HEK293T (cell line): ENCODE results near the gene MS4A10.

Experiments used
- CTCF ChIA-PET: fragments of 350-600 bp; formaldehyde crosslinking; extraction: SDS; loops from one replicate; lab custom pipeline; 2021; ENCODE audit warnings: antibody characterized with exemption, inconsistent platforms; lab: Yijun Ruan, JAX
- POLR2A ChIA-PET: fragments of 350-600 bp; formaldehyde crosslinking; extraction: SDS; loops from one replicate; lab custom pipeline; 2020; ENCODE audit warnings: antibody characterized with exemption, inconsistent platforms; lab: Yijun Ruan, JAX
- DNase-seq: peaks from one replicate; pipeline ENCODE4 v3.0.0; 2012; ENCODE audit warnings: mixed read lengths; ENCODE audit errors: extremely low spot score
- ARNT ChIP-seq: fragments of 450-650 bp; IDR thresholded peaks from 2 replicates; pipeline ENCODE4 v1.6.1; 2017; ENCODE audit warnings: mild to moderate bottlenecking
- BHLHE40 ChIP-seq: fragments of 450-650 bp; IDR thresholded peaks from 2 replicates; pipeline ENCODE4 v1.6.1; 2016; ENCODE audit warnings: mild to moderate bottlenecking, moderate library complexity, borderline replicate concordance
- CTBP1 ChIP-seq: fragments of 450-650 bp; IDR thresholded peaks from 2 replicates; pipeline ENCODE4 v1.6.1; 2016; ENCODE audit warnings: borderline replicate concordance
- ELF4 ChIP-seq: fragments of 450-650 bp; IDR thresholded peaks from 2 replicates; pipeline ENCODE4 v1.6.1; 2017; ENCODE audit warnings: antibody characterized with exemption
- FOXA1 ChIP-seq: fragments of 450-650 bp; IDR thresholded peaks from 2 replicates; pipeline ENCODE4 v1.6.1; 2016; ENCODE audit warnings: mild to moderate bottlenecking
- FOXK2 ChIP-seq: fragments of 450-650 bp; IDR thresholded peaks from 2 replicates; pipeline ENCODE4 v1.6.1; 2016; ENCODE audit warnings: mild to moderate bottlenecking
- FOXM1 ChIP-seq: fragments of 450-650 bp; IDR thresholded peaks from 2 replicates; pipeline ENCODE4 v1.6.1; 2017; ENCODE audit warnings: mild to moderate bottlenecking, borderline replicate concordance
- HDGF ChIP-seq: fragments of 450-650 bp; IDR thresholded peaks from 2 replicates; pipeline ENCODE4 v1.6.1; 2017; ENCODE audit warnings: antibody characterized with exemption, borderline replicate concordance
- L3MBTL2 ChIP-seq: fragments of 450-650 bp; conservative IDR thresholded peaks from 2 replicates; pipeline ENCODE4 v1.6.1; 2016; ENCODE audit warnings: mild to moderate bottlenecking
- LEF1 ChIP-seq: fragments of 450-650 bp; IDR thresholded peaks from 2 replicates; pipeline ENCODE4 v1.6.1; 2017; ENCODE audit warnings: mild to moderate bottlenecking, borderline replicate concordance
- NFRKB ChIP-seq: fragments of 450-650 bp; IDR thresholded peaks from 2 replicates; pipeline ENCODE4 v1.6.1; 2016; ENCODE audit warnings: mild to moderate bottlenecking, moderate library complexity
- SP1 ChIP-seq: fragments of 450-650 bp; IDR thresholded peaks from 2 replicates; pipeline ENCODE4 v1.6.1; 2017
- SUZ12 ChIP-seq: fragments of 450-650 bp; IDR thresholded peaks from 2 replicates; pipeline ENCODE4 v1.6.1; 2016; ENCODE audit warnings: mild to moderate bottlenecking
- TARDBP ChIP-seq: fragments of 450-650 bp; IDR thresholded peaks from 2 replicates; pipeline ENCODE4 v1.6.1; 2016
- ZNF384 ChIP-seq: fragments of 450-650 bp; IDR thresholded peaks from 2 replicates; pipeline ENCODE4 v1.6.1; 2016
- TF ChIP-seq, protein P1 (sequence below): fragments of 450-650 bp; IDR thresholded peaks from 2 replicates; pipeline ENCODE4 v1.6.1; 2016

MS4A10 gene

DNA sequence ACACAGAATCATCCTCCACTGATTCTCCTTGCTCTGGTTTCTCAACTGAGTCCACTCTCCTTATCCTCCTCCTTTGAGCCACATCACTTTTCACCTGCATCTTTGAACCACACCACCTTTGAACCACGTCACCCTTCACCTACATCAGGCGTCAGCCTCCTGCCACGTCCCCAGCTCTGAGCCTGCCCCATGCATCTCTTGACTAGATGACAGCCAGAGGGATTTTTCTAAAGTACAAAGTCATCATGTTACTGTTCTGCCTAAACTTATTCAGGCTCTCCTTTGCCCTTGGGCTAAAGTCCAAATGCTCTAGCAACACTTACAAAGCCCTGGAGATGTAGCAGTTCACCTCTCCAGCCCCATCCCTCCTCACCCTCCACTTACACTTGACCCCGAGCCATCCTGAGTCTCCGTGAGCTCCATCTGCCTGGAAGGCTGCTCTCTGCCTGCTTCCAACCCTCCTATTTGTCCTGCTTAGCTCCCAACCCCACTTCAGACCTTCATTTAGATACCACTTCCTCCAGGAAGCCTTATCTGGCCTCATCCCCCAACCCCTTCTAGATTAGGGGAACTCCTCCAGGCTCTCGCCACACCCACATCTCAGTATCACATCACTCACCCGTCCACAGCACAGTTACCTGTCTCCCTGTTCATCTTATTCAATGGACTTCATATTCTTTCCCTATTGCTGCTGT is 3.7 kb upstream of the MS4A10 start:
- no peak for DNase-seq
- POLR2A ChIA-PET, result no interaction called here
- TF ChIP-seq FOXM1, result no peak
- no peak for TF ChIP-seq L3MBTL2
- CTCF ChIA-PET, result no interaction called here

DNA sequence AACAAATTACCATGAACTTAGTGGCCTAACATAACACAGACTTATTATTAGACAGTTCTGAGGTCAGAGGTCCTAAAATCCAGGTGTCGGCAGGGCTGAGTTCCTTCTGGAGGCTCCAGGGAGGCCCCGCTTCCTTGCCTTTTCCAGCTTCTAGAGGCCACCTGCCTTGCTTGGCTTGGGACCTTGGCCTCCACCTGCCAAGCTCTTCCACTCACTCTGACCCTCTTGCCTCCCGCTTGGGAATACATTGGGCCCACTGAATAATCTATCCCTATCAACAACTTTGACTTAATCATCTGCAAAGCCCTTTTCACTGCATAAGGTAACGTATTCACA is 3.2 kb upstream of the MS4A10 start:
- POLR2A ChIA-PET, result no interaction called here
- no peak for DNase-seq
- TF ChIP-seq SP1 (no peak), HDGF (no peak), FOXK2 (no peak), BHLHE40 (no peak), FOXA1 (no peak), ARNT (no peak), ELF4 (no peak)
- TF ChIP-seq, protein P1, sequence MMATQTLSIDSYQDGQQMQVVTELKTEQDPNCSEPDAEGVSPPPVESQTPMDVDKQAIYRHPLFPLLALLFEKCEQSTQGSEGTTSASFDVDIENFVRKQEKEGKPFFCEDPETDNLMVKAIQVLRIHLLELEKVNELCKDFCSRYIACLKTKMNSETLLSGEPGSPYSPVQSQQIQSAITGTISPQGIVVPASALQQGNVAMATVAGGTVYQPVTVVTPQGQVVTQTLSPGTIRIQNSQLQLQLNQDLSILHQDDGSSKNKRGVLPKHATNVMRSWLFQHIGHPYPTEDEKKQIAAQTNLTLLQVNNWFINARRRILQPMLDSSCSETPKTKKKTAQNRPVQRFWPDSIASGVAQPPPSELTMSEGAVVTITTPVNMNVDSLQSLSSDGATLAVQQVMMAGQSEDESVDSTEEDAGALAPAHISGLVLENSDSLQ, result no peak
- CTCF ChIA-PET, result no interaction called here

DNA sequence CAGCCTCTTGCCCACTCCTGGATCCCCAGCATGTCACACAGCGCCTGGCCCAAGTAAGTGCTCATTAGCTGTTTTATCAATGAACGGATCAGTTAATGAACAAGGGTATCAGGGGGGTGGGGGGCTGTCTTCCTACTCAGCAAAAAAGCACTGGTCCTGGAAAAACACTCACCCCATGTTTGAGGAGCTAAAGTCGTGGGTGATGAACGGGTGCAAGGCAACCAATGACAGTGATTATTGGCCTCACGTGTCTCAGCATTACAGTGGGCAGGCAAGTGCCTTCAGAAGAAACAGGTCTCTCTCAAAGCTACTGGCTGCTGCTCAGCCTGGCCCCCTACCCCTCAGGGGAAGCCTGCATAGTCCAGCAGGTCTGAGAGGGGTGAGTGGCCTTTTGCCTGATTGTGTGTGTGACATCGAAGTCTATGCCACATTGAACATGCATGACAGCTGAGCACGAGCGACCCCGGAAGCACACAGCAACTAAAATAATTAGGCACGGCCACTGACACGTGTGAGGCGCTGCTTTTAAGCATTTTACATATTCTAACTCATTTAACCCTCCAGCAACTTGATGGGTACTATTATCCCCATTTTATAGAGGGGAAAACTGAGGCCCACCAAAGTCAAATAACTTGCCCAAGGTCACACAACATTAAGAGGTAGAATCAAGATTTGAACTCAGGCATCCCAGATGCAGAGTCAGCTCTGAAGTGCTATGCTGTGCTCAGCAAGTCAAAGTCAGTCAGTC is 2.6 kb upstream of the MS4A10 start:
- no peak for DNase-seq
- no peak for TF ChIP-seq TARDBP
- no peak for TF ChIP-seq ELF4
- no peak for TF ChIP-seq ARNT
- TF ChIP-seq NFRKB, result no peak
- no peak for TF ChIP-seq FOXA1
- TF ChIP-seq SUZ12, result no peak
- no peak for TF ChIP-seq FOXM1
- TF ChIP-seq, protein P1, result no peak
- no peak for TF ChIP-seq ZNF384
- no peak for TF ChIP-seq CTBP1
- POLR2A ChIA-PET, result no interaction called here
- CTCF ChIA-PET, result no interaction called here

DNA sequence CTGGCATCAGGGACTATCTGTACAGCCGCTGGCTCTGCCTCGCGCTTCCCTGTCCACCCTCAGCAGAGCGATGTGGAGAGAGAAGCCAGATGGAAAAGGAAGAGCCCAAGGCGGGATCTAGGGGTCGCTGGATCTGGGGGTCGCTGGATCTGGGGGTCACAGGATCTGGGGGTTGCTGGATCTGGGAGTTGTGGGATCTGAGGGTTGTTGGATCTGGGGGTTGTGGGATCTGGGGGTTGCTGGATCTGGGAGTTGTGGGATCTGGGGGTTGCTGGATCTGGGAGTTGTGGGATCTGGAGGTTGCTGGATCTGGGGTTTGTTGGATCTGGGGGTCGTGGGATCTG is 2.0 kb upstream of the MS4A10 start:
- POLR2A ChIA-PET, result no interaction called here
- DNase-seq, result no peak
- no peak for TF ChIP-seq FOXA1
- no peak for TF ChIP-seq BHLHE40
- no peak for TF ChIP-seq ZNF384
- TF ChIP-seq, protein P1, result no peak
- no peak for TF ChIP-seq FOXM1
- no peak for TF ChIP-seq TARDBP
- CTCF ChIA-PET, result no interaction called here

DNA sequence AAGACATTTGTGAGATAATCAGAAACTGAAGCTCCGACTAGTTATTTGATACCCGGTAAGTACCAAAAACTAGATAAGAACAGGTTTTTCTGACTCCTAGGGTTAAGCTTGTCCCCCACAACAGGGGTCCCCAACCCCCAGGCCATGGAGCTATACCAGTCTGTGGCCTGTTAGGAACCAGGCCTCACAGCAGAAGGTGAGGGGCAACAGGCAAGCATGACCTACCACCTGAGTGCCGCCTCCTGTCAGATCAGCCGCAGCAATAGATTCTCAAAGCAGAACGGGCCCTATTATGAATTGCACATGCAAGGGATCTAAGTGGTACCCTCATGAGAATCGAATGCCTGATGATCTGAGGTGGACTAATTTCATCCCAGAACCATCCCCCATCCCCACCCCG is 1.2 kb upstream of the MS4A10 start:
- POLR2A ChIA-PET, result no interaction called here
- no peak for TF ChIP-seq FOXM1
- DNase-seq, result no peak
- CTCF ChIA-PET, result no interaction called here

DNA sequence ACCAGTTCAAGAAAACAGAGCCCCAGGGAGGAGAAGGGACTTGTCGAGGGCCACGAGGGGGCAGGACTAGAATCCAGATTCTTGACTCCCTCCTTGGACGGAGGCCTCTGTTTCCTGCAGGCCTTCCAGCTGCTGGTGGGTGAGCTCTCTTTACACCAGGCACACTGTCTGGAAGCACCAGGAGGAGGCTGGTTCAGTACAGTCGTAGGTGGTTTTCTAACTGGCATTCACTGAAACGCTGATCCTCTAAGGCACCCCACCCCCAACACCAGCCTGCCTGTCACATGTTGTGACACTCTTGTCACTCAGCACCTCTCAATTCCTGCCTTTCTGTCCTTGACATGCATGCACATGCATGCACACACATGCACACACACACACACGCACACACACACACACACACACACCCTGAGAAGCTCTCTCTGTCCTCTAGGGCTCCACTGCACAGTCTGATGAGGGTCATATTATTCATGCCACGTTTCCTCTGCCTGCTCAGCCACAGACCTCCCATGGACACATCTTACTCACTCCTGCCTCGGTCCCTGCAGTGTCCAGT is 751 bp downstream of the MS4A10 start:
- TF ChIP-seq LEF1 (no peak), NFRKB (no peak), SUZ12 (no peak), ARNT (no peak), HDGF (no peak), BHLHE40 (no peak), ELF4 (no peak), L3MBTL2 (no peak), CTBP1 (no peak)
- TF ChIP-seq, protein P1, result no peak
- no peak for DNase-seq
- POLR2A ChIA-PET, result no interaction called here
- CTCF ChIA-PET, result no interaction called here
